Epidermal melanocyte (primary cell): ENCODE measurements around the gene POC1A.

Experiments
- DNase-seq: peaks from one replicate; pipeline ENCODE4 v3.0.0; 2011; ENCODE audit warnings: low spot score; ENCODE audit not compliant: insufficient read length

POC1A gene

DNA sequence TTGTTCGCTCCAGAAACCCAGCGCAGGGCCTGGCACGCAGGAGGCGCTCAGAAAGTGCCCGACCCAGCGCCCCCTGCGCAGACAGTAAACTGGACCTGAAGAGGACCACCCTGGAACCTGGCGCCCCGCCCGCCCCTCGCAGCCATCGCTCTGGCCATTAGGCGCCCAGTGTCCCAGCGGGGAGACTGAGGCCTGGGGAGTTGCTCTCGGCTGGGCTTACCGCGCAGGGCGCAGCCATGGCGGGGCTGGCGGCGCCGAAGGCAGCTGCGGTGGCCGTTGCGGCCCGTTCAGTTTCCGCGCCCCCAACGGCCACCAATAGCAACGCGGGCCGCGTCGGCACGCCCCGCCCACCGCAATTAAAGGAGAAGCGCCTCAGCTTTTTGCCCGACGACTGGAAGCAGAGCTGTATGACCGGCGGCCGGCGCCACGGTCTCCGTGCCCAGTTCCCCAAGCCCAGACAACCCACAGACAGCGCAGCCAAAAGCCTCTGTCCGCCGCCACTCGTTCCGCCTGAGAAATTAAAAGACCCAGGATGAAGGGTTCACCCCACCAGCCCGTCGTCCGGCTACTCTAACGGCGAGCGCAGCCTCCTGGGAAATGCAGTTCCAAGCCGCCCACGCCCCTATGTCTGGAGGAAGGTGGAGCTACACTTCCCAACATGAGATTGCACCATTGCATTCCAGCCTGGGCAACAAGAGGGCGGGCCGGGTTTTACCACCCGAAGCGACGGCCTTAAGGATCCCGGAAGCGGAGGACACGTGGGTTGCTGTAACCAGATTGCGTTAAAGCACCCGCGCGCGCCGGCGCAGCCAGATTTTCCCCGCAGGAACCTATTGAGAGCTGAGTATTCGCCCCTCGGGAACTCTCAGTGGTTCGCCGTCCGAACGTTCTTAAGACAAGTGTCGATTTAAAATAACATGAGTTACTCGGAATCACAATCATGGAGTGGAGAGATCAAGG, at the start of gene POC1A:
Gene POC1A, minus strand, starts transcription at position 289 of the 960 bp plus-strand sequence. Its CDS starts 51 bp downstream, at position 238.
- peak; percentile 97 for DNase-seq

- no peak for DNase-seq
Measured at GRCh38 chr3:52203701-52204100, 49.5 kb upstream of the POC1A start.

- no peak for DNase-seq
Measured at GRCh38 chr3:52202384-52203077, 48.3 kb upstream of the POC1A start.

- no peak for DNase-seq
Measured at GRCh38 chr3:52200981-52201679, 46.9 kb upstream of the POC1A start.

DNA sequence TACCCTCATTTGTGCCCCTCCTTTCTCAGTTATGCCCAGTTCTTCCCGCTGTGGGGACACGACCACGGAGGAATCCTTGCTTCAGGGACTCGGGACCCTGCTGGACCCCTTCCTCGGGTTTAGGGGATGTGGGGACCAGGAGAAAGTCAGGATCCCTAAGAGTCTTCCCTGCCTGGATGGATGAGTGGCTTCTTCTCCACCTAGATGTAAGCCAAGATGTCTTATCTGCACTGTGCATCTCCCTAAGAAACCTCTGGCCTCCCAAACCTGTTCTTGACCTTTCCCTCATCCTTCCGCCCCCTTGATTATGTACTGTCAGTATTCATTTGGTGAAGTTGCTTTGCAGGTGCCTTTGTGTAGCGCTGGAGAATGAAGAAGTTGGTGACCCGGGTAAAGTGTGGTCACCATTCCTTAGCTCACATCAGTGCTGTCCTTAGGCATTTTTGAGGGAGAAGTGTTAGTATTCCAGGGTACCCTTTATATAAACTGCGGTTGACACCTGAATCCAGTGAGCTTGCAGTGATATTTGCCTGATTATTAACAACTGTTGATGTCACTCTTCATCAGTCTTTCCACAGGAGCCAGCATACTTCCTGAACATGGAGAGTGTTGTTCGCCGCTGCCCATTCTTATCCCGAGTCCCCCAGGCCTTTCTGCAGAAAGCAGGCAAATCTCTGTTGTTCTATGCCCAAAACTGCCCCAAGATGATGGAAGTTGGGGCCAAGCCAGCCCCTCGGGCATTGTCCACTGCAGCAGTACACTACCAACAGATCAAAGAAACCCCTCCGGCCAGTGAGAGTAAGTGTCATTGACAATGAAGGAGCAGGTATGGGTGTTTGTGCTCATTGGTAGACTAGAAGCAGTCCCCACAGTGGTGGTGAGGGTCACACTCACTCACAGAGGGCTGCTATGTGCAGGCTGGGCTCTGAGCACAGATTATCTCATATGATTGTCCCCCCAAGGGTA, 44.7 kb upstream of the POC1A start:
- no peak for DNase-seq

GRCh38 chr3:52197842-52198625, 43.8 kb upstream of the POC1A start, which contains the start of gene ALAS1:
ALAS1 (plus strand) TSS chr3:52198160; CDS start chr3:52199242, 1,082 bp downstream.
- DNase-seq, result peak; percentile 95

DNA sequence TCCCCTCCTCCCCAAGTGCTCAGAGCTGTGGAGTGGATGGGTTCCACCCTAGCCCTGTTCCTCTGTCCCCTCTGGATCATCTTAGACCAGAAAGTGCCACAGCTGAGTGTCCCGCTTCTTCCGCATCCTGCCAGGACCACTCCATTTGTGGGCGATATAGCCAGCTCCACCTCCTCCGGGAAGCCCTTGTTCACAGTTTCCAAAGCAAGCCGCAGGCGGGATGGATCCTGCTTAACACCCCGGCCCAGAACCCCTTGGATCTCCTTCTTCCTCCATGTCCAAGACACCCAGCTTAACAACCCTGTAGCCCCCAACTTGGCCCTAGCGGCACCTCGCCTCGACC, 43.2 kb upstream of the POC1A start:
- DNase-seq, result no peak

- no peak for DNase-seq
Measured at GRCh38 chr3:52196977-52197376, 42.8 kb upstream of the POC1A start.

DNA sequence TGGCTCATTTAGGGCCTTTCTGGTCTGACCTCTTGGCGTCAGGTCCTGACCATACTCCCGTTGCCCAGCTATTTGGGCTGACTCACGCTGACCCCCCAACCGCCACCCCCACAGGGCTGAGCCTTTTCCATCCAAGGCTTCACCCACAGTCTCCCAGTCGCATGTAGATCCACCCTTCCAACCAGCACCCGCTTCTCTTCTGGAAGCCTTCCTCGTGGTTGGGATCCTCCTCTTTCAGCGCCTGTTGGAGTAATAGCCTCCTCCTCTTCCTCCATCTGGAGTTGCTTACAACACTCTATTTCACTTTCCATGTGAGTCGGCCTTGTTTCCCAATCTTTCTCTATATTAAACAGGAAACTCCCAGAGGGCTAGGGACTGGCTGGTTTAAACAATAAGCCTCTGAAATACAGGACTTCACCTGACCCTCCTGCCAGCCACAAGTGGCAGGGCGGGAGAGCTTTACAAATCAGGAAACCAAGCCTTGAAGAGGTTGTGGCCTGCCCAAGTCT, 41.7 kb upstream of the POC1A start:
- no peak for DNase-seq

- no peak for DNase-seq
Measured at GRCh38 chr3:52195291-52195597, 41.0 kb upstream of the POC1A start.

GRCh38 chr3:52194485-52195290, 40.5 kb upstream of the POC1A start:
- DNase-seq, result no peak

DNA sequence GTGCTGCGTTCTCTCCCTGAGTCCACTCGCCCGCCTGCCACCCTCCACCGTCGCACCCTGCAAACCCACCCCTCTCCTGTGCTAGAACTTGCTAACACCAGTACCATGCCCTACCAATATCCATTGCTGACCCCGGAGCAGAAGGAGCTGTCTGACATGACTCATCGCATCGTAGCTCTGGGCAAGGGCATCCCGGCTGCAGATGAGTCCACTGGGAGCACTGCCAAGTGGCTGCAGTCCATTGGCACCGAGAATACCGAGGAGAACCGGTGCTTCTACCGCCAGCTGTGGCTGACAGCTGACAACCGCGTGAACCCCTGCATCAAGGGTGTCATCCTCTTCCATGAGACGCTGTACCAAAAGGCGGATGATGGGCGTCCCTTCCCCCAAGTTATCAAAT, 38.8 kb upstream of the POC1A start:
- no peak for DNase-seq

- no peak for DNase-seq
Measured at GRCh38 chr3:52191663-52192062, 37.4 kb upstream of the POC1A start.

- no peak for DNase-seq
Measured at GRCh38 chr3:52190294-52191074, 36.3 kb upstream of the POC1A start.

DNA sequence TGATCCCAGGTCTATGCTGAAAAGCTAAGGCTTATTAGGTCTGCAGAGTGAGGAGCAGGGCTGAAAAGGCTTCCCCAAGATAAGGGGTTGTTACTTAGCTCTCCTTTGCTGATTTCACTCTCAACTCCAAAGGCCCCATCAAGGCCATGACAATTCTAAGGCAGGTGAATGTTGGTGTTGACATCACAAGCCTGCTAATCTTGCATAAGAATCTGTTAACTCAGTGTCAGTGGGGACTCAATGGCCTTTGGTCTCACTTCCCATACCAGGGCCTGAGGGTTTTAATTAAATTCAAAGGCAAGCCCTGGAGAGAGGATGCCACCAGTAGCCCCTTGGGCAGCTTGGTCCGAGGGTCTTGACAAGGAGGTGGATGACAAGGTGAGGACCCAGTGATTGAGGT, 34.3 kb upstream of the POC1A start:
- DNase-seq, result no peak

DNA sequence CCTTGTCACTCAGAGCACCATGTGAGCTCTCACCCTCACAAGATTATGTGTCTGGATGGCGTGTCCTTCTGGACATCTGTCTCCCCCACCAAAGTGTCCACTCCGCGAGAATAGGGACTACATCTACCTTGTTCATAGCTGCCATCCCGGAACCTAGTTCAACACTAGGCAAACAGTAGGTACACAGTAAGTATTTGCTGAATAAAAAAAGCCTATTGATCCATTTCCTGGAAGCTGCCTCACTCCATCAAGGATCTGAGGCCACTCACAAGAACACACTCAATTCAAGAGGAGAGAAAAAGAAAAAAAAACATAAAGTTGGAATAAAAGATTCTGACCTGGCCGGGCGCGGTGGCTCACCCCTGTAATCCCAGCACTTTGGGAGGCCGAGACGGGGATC, 32.5 kb upstream of the POC1A start:
- DNase-seq, result no peak

GRCh38 chr3:52185837-52186236, 31.6 kb upstream of the POC1A start:
- DNase-seq, result no peak

- no peak for DNase-seq
Measured at GRCh38 chr3:52185311-52185710, 31.1 kb upstream of the POC1A start.
